HepG2 (cell line): Measurements from ENCODE around the gene KRTAP10-5.

Source experiments
- PREB ChIP-seq: sonication (generic); formaldehyde crosslinking; IDR thresholded peaks from 2 replicates; pipeline ENCODE4 v1.4.0; 2020; ENCODE audit warnings: missing genetic modification reagents
- SAP130 ChIP-seq: IDR thresholded peaks from 2 replicates; pipeline ENCODE4 v1.6.1; 2016; ENCODE audit warnings: low read depth

- TF ChIP-seq PREB (CRISPR knock-in tag): no peak
- no peak for TF ChIP-seq SAP130 (CRISPR knock-in tag)
Observed at GRCh38 chr21:44617071-44617501, 36.7 kb upstream of the KRTAP10-5 start.
